ENCODE data around the gene CPT1B.

- TF ChIP-seq CTCF (conservative IDR thresholded peaks at IDR 0.05) = no peak
- no peak for TF ChIP-seq ZFX (IDR thresholded peaks at IDR 0.05)
Observed at GRCh38 chr22:50572965-50573364, 5.3 kb downstream of the CPT1B start.

All from C4-2B (cell line).